HCT116 (cell line): ENCODE data around the gene KLHL35. TPM values are rescaled to one million over a fixed set of nuclear protein-coding genes. Genes with fewer than 3 reads are reported as not detected.

Source experiments
- ATAC-seq: fragments of 200-7000 bp; cut with Tn5 transposase; 2 replicates; pipeline ENCODE4 v1.9.1; 2020; ENCODE audit warnings: mild to moderate bottlenecking, moderate library complexity
- BruUV-seq: library from RNA; stranded (reverse); fragments of 400-500 nt; replicated peaks from 2 replicates; lab custom pipeline; 2021; lab: Mats Ljungman, UMichigan
- CTCF ChIA-PET: fragments of 300-600 bp; sonication (Branson Sonifier 250); formaldehyde crosslinking; loops from one replicate; lab custom pipeline; 2021; ENCODE audit warnings: antibody characterized with exemption; lab: Charles Lee
- POLR2A ChIA-PET: fragments of 300-600, 350-600 bp; sonication (Branson Sonifier 250); formaldehyde crosslinking; loops from one replicate; lab custom pipeline; 2021; ENCODE audit warnings: antibody characterized with exemption; lab: Charles Lee
- RAD21 ChIA-PET, 2 experiments: fragments of 300-600 bp; sonication (Branson Sonifier 250); formaldehyde crosslinking; loops; one replicate each; lab custom pipeline; 2023; ENCODE audit warnings: low total read pairs in 2 of 2; ENCODE audit not compliant: uncharacterized antibody in 2 of 2, unreplicated experiment in 2 of 2, low non-redundant PET in 1 of 2; lab: Charles Lee
- DNase-seq: peaks from one replicate; pipeline ENCODE4 v3.0.0-alpha.2; 2010; ENCODE audit warnings: low read depth, low spot score
- H2AFZ ChIP-seq: fragments of 200-600 bp; shearing (Covaris generic), sonication (generic); 2 replicates; pipeline ENCODE4 v1.6.1; 2017; ENCODE audit warnings: low read depth, mixed run types, mixed read lengths, antibody characterized with exemption, low read length; ENCODE audit not compliant: poor library complexity, severe bottlenecking
- H3K27ac ChIP-seq: 2 replicates; pipeline ENCODE4 v1.5.1; 2012; ENCODE audit warnings: low read depth, low read length
- H3K27me3 ChIP-seq: fragments of 200-600 bp; sonication (generic); 2 replicates; pipeline ENCODE4 v1.6.1; 2016; ENCODE audit warnings: mixed run types, low read length, mixed read lengths; ENCODE audit not compliant: insufficient read depth
- H3K36me3 ChIP-seq, 2 experiments: fragments of 200-500 bp in 1 of 2; fragments of 200-600 bp in 1 of 2; sonication (Bioruptor generic) in 1 of 2; sonication (generic) in 1 of 2; 2 replicates each; pipeline versions ENCODE4 v1.5.1 to v1.6.1; 2014 to 2016; ENCODE audit warnings: low read length in 2 of 2, inconsistent platforms in 1 of 2, mixed read lengths in 1 of 2, mixed run types in 1 of 2; ENCODE audit not compliant: insufficient read depth in 2 of 2, control insufficient read depth in 1 of 2
- H3K4me1 ChIP-seq, 2 experiments: fragments of 200-600 bp in 1 of 2; sonication (generic) in 1 of 2; 2 replicates each; pipeline versions ENCODE4 v1.5.1 to v1.6.1; 2012 to 2017; ENCODE audit warnings: low read length in 2 of 2, inconsistent platforms in 1 of 2, mild to moderate bottlenecking in 1 of 2, mixed read lengths in 1 of 2, mixed run types in 1 of 2, moderate library complexity in 1 of 2; ENCODE audit not compliant: insufficient read depth in 2 of 2, control insufficient read depth in 1 of 2
- H3K4me2 ChIP-seq: fragments of 200-600 bp; sonication (generic); 2 replicates; pipeline ENCODE4 v1.6.1; 2017; ENCODE audit warnings: mixed run types, low read length, mixed read lengths
- H3K4me3 ChIP-seq, 2 experiments: fragments of 200-600 bp in 1 of 2; sonication (generic) in 1 of 2; replicated peaks in 1 of 2; 2 replicates each; pipeline ENCODE4 v1.5.1; 2011 to 2016; ENCODE audit warnings: low read length in 2 of 2, control low read depth in 1 of 2, low read depth in 1 of 2, mild to moderate bottlenecking in 1 of 2, mixed read lengths in 1 of 2, mixed run types in 1 of 2
- H3K79me2 ChIP-seq: fragments of 200-600 bp; sonication (generic); 2 replicates; pipeline ENCODE4 v1.6.1; 2017; ENCODE audit warnings: mild to moderate bottlenecking, mixed run types, low read length, moderate library complexity, mixed read lengths; ENCODE audit not compliant: insufficient read depth
- H3K9ac ChIP-seq: fragments of 200-600 bp; sonication (generic); 2 replicates; pipeline ENCODE4 v1.6.1; 2016; ENCODE audit warnings: low read length, mixed read lengths
- H3K9me2 ChIP-seq: fragments of 200-600 bp; sonication (generic), shearing (Covaris generic); 2 replicates; pipeline ENCODE4 v1.6.1; 2017; ENCODE audit warnings: mixed run types, mild to moderate bottlenecking, moderate library complexity; ENCODE audit not compliant: insufficient read depth
- H3K9me3 ChIP-seq, 2 experiments: fragments of 200-500 bp in 1 of 2; fragments of 200-600 bp in 1 of 2; sonication (Bioruptor generic) in 1 of 2; sonication (generic) in 1 of 2; 2 replicates each; pipeline ENCODE4 v1.6.1; 2014 to 2017; ENCODE audit warnings: low read length in 2 of 2, mixed read lengths in 2 of 2, inconsistent platforms in 1 of 2, low read depth in 1 of 2, mild to moderate bottlenecking in 1 of 2, mixed run types in 1 of 2, moderate library complexity in 1 of 2; ENCODE audit not compliant: control insufficient read depth in 1 of 2, insufficient read depth in 1 of 2
- H4K20me1 ChIP-seq: fragments of 200-600 bp; sonication (generic), shearing (Covaris generic); 2 replicates; pipeline ENCODE4 v1.6.1; 2017; ENCODE audit warnings: mixed run types, mild to moderate bottlenecking, moderate library complexity; ENCODE audit not compliant: insufficient read depth
- CEBPB ChIP-seq: IDR thresholded peaks from 2 replicates; pipeline ENCODE4 v1.6.1; 2012; ENCODE audit warnings: low read depth
- ELF1 ChIP-seq: IDR thresholded peaks from 2 replicates; pipeline ENCODE4 v1.6.1; 2012; ENCODE audit warnings: low read depth, borderline replicate concordance
- EZH2 ChIP-seq: fragments of 200-600 bp; sonication (generic); IDR thresholded peaks from 2 replicates; pipeline ENCODE4 v1.6.1; 2017; ENCODE audit warnings: antibody characterized with exemption, mixed run types
- EZH2phosphoT487 ChIP-seq: fragments of 200-600 bp; IDR thresholded peaks from 2 replicates; pipeline ENCODE4 v1.6.1; 2018; ENCODE audit warnings: antibody characterized with exemption, borderline replicate concordance
- FOSL1 ChIP-seq: IDR thresholded peaks from 2 replicates; pipeline ENCODE4 v1.6.1; 2012; ENCODE audit warnings: low read depth
- JUND ChIP-seq: IDR thresholded peaks from 2 replicates; pipeline ENCODE4 v1.6.1; 2012
- POLR2A ChIP-seq: IDR thresholded peaks from 2 replicates; pipeline ENCODE4 v1.7.0; 2011; ENCODE audit warnings: borderline replicate concordance; ENCODE audit not compliant: insufficient read depth, insufficient read length; ENCODE audit errors: extremely low read depth
- POLR2AphosphoS5 ChIP-seq: IDR thresholded peaks from 2 replicates; pipeline ENCODE4 v1.6.1; 2011; ENCODE audit warnings: mild to moderate bottlenecking, low read depth, low read length, moderate library complexity
- SIN3A ChIP-seq: IDR thresholded peaks from 2 replicates; pipeline ENCODE4 v1.6.1; 2012; ENCODE audit warnings: low read depth
- ZNF274 ChIP-seq: fragments of 200-500 bp; sonication (Bioruptor generic); IDR thresholded peaks from 2 replicates; pipeline ENCODE4 v1.6.1; 2014; ENCODE audit warnings: mild to moderate bottlenecking, low read depth, low read length, inconsistent platforms
- intact Hi-C: fragments of 100-400 bp; cut with micrococcal nuclease; formaldehyde crosslinking; loops from 2 replicates; pipeline ENCODE4 v1.10.0; 2022
- total RNA-seq: library from RNA; stranded (reverse); gene quantifications from one replicate; pipeline ENCODE4 v1.2.1, GENCODE V29; 2021; ENCODE audit not compliant: unreplicated experiment
- TF ChIP-seq, protein P1 (sequence below): IDR thresholded peaks from 2 replicates; pipeline ENCODE4 v1.6.1; 2012
- TF ChIP-seq, protein P2 (sequence below): IDR thresholded peaks from 2 replicates; pipeline ENCODE4 v1.6.1; 2012; ENCODE audit warnings: low read depth
- TF ChIP-seq, protein P3 (sequence below): IDR thresholded peaks from 2 replicates; pipeline ENCODE4 v1.6.1; 2011; ENCODE audit warnings: mild to moderate bottlenecking, low read length, moderate library complexity; ENCODE audit not compliant: insufficient replicate concordance; ENCODE audit errors: extremely low read depth

The KLHL35 gene
- total RNA-seq, 1 experiment from 2014 or later: 1.7 TPM

DNA sequence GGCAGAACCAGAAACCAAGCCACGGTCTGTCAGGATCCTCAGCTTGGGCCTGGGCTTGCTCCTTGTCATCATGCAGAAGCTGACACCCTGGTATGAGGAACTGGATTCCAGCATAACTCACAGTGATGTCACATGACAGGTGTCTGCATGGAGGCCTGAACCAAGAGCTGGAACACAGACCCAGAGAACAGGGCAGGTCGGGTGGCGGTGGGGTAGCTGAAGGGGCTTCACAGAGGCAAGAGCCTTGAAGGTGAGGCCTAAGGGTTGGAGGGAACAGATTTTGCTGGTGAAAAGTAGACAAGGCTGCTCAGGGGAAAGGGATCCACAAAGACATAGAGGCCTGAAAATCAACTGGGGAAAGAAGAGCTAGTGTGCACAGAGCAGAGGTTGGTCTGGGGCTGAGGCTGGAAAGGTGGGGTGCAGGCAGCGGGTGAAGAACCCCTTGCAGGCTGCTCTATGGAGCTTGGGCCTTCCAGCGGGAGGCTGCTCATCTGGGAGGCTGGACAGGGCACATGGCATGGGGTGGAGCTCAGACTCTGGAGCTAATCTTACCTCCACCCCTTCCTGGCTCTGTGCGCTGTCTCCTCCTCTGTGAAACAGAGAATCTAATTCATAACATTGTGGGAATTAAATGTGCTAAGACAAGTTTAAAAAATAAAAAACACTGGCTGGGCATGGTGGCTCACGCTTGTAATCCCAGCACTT lies 52.1 kb downstream of the KLHL35 start:
- ChIA-PET POLR2A (interaction anchor here (1.0 to 1.2 kb wide), 2 partner anchors 9 to 19 kb away, joined by 3 read pairs; no protein-coding TSS in a partner anchor), RAD21 (interaction anchor here (0.6 to 3.1 kb wide), 3 partner anchors 101 to 942 kb away, joined by 3 to 9 read pairs (median 3); no protein-coding TSS in a partner anchor), CTCF (interaction anchor here (0.9 to 2.7 kb wide), 3 partner anchors 41 to 104 kb away, joined by 3 to 11 read pairs (median 3); no protein-coding TSS in a partner anchor)
- H3K9me3 ChIP-seq: no peaks in the 10 kb centered on the region
- no peak overlapping the region for H3K4me3 ChIP-seq
- H4K20me1 ChIP-seq: no peaks in the 10 kb centered on the region
- H3K9ac ChIP-seq: no peak overlapping the region
- DNase-seq (no peak), ATAC-seq (peak; percentile 45; the same call in 1 of the 2 replicates)
- TF ChIP-seq CEBPB: no peak
- TF ChIP-seq, protein P1, sequence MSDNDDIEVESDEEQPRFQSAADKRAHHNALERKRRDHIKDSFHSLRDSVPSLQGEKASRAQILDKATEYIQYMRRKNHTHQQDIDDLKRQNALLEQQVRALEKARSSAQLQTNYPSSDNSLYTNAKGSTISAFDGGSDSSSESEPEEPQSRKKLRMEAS: peak; percentile 42; the same call in 1 of the 2 replicates
- TF ChIP-seq SIN3A: peak; percentile 73
- no peak overlapping the region for H3K27ac ChIP-seq
- BruUV-seq: no TSS peak
- no peaks in the 10 kb centered on the region for H3K79me2 ChIP-seq
- H3K27me3 ChIP-seq: no peaks in the 10 kb centered on the region
- peaks cover 15 to 34% of the 10 kb centered on the region in 2 experiments for H3K4me1 ChIP-seq
- H2AFZ ChIP-seq: peak overlapping the region; percentile 28
- no peaks in the 10 kb centered on the region for H3K36me3 ChIP-seq
- intact Hi-C loops: no loop called here
- peak overlapping the region; percentile 28 for H3K4me2 ChIP-seq
- no peaks in the 10 kb centered on the region for H3K9me2 ChIP-seq

DNA sequence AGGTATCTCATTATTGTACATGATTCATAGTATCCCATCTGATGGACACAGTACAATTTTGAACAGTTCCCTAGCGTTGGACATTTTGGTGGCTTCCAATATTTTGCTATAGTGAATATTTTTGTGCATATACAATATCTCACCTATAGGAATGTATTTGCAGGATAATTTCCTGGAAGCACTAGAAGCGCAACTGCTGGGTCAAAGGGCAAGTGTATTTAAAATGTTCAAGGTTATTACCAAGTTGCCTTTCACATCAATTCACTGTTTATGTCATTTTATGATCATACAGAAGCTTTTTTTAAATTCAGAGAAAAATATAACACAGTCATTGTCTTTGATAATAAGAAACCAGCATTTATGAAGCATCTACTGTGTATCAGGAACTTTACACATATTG lies 52.8 kb downstream of the KLHL35 start:
- CTCF ChIA-PET: interaction anchor here (0.9 to 2.7 kb wide), 2 partner anchors 100 to 104 kb away, joined by 3 to 11 read pairs; no protein-coding TSS in a partner anchor
- ATAC-seq (no peak), DNase-seq (no peak)
- Histone ChIP-seq H3K27ac (no peak overlapping the region), H3K9ac (no peak overlapping the region), H3K9me2 (no peaks in the 10 kb centered on the region), H3K27me3 (no peaks in the 10 kb centered on the region), H3K4me2 (peak overlapping the region; percentile 28), H2AFZ (peak overlapping the region; percentile 28), H3K4me3 (no peak overlapping the region), H3K4me1 (peaks cover 10 to 28% of the 10 kb centered on the region in 2 experiments; a peak in 3 of 4 replicates), H3K79me2 (no peaks in the 10 kb centered on the region), H3K36me3 (no peaks in the 10 kb centered on the region), H3K9me3 (no peaks in the 10 kb centered on the region), H4K20me1 (no peaks in the 10 kb centered on the region)
- POLR2A ChIA-PET: interaction anchor here (1.0 to 1.2 kb wide), 2 partner anchors 8 to 18 kb away, joined by 3 read pairs; no protein-coding TSS in a partner anchor
- no TSS peak for BruUV-seq
- intact Hi-C loops: no loop called here
- RAD21 ChIA-PET: interaction anchor here (0.6 to 3.1 kb wide), 3 partner anchors 100 to 942 kb away, joined by 3 to 9 read pairs (median 3); no protein-coding TSS in a partner anchor
- TF ChIP-seq ELF1 (no peak), JUND (no peak), FOSL1 (no peak), CEBPB (no peak), POLR2AphosphoS5 (no peak), POLR2A (no peak), EZH2phosphoT487 (no peak), ZNF274 (no peak), EZH2 (no peak), SIN3A (no peak)
- TF ChIP-seq, protein P2, sequence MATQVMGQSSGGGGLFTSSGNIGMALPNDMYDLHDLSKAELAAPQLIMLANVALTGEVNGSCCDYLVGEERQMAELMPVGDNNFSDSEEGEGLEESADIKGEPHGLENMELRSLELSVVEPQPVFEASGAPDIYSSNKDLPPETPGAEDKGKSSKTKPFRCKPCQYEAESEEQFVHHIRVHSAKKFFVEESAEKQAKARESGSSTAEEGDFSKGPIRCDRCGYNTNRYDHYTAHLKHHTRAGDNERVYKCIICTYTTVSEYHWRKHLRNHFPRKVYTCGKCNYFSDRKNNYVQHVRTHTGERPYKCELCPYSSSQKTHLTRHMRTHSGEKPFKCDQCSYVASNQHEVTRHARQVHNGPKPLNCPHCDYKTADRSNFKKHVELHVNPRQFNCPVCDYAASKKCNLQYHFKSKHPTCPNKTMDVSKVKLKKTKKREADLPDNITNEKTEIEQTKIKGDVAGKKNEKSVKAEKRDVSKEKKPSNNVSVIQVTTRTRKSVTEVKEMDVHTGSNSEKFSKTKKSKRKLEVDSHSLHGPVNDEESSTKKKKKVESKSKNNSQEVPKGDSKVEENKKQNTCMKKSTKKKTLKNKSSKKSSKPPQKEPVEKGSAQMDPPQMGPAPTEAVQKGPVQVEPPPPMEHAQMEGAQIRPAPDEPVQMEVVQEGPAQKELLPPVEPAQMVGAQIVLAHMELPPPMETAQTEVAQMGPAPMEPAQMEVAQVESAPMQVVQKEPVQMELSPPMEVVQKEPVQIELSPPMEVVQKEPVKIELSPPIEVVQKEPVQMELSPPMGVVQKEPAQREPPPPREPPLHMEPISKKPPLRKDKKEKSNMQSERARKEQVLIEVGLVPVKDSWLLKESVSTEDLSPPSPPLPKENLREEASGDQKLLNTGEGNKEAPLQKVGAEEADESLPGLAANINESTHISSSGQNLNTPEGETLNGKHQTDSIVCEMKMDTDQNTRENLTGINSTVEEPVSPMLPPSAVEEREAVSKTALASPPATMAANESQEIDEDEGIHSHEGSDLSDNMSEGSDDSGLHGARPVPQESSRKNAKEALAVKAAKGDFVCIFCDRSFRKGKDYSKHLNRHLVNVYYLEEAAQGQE: no peak
- TF ChIP-seq, protein P3, sequence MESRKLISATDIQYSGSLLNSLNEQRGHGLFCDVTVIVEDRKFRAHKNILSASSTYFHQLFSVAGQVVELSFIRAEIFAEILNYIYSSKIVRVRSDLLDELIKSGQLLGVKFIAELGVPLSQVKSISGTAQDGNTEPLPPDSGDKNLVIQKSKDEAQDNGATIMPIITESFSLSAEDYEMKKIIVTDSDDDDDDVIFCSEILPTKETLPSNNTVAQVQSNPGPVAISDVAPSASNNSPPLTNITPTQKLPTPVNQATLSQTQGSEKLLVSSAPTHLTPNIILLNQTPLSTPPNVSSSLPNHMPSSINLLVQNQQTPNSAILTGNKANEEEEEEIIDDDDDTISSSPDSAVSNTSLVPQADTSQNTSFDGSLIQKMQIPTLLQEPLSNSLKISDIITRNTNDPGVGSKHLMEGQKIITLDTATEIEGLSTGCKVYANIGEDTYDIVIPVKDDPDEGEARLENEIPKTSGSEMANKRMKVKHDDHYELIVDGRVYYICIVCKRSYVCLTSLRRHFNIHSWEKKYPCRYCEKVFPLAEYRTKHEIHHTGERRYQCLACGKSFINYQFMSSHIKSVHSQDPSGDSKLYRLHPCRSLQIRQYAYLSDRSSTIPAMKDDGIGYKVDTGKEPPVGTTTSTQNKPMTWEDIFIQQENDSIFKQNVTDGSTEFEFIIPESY: no peak
